GM12878 (cell line): ENCODE results near the gene PDE6A. TPM values are rescaled to one million over a fixed set of nuclear protein-coding genes. Genes with fewer than 3 reads are reported as not detected.

Experiments used
- ATAC-seq: fragments of 200-7000 bp; cut with Tn5 transposase; 3 replicates; pipeline ENCODE4 v1.9.1; 2020; ENCODE audit warnings: mild to moderate bottlenecking, moderate library complexity
- BruUV-seq: library from RNA; stranded (reverse); fragments of 400-500 nt; replicated peaks from 2 replicates; lab custom pipeline; 2021; lab: Mats Ljungman, UMichigan
- CTCF ChIA-PET: fragments of 300-600 bp; sonication (Branson Sonifier 250); formaldehyde crosslinking; extraction: SDS; loops from one replicate; lab custom pipeline; 2021; ENCODE audit warnings: inconsistent platforms; lab: Yijun Ruan, JAX
- POLR2A ChIA-PET: fragments of 350-600 bp; formaldehyde crosslinking; extraction: SDS; loops from one replicate; lab custom pipeline; 2021; ENCODE audit warnings: inconsistent platforms; lab: Charles Lee
- RAD21 ChIA-PET: fragments of 300-600 bp; sonication (Branson Sonifier 250); formaldehyde crosslinking; loops from one replicate; lab custom pipeline; 2023; ENCODE audit warnings: antibody characterized with exemption; ENCODE audit not compliant: unreplicated experiment; lab: Charles Lee
- SMC1A ChIA-PET: fragments of 300-600 bp; sonication (Branson Sonifier 250); formaldehyde crosslinking; loops from one replicate; lab custom pipeline; 2023; ENCODE audit not compliant: unreplicated experiment, uncharacterized antibody; lab: Charles Lee
- DNase-seq: peaks from one replicate; pipeline ENCODE4 v3.0.0-alpha.2; 2011; ENCODE audit warnings: low read depth, low spot score
- FAIRE-seq: peaks from 3 replicates; lab custom pipeline; 2011; peaks lifted over from hg19 to GRCh38; lab: Jason Lieb, UNC
- H2AFZ ChIP-seq: 2 replicates; pipeline ENCODE4 v1.6.0; 2011; ENCODE audit warnings: low read depth, low read length, control low read depth; ENCODE audit not compliant: control insufficient read depth
- H3K27ac ChIP-seq: 2 replicates; pipeline ENCODE4 v1.5.1; 2011; ENCODE audit warnings: control low read depth; ENCODE audit not compliant: control insufficient read depth, insufficient read depth
- H3K27me3 ChIP-seq, 2 experiments: replicated peaks in 1 of 2; 2 replicates each; pipeline versions ENCODE4 v1.6.0 to v1.6.1; 2011; ENCODE audit warnings: low read length in 1 of 2; ENCODE audit not compliant: control insufficient read depth in 2 of 2, insufficient read depth in 2 of 2
- H3K36me3 ChIP-seq, 2 experiments: 2 replicates each; pipeline ENCODE4 v1.5.1; 2011; ENCODE audit warnings: low read length in 1 of 2; ENCODE audit not compliant: control insufficient read depth in 2 of 2, insufficient read depth in 2 of 2
- H3K4me1 ChIP-seq: 2 replicates; pipeline ENCODE4 v1.6.1; 2011; ENCODE audit warnings: mild to moderate bottlenecking, low read length, moderate library complexity, mixed read lengths; ENCODE audit not compliant: control insufficient read depth, insufficient read depth
- H3K4me2 ChIP-seq: 2 replicates; pipeline ENCODE4 v1.6.0; 2011; ENCODE audit warnings: control low read depth; ENCODE audit not compliant: control insufficient read depth, insufficient read depth
- H3K4me3 ChIP-seq: fragments of 200-600 bp; sonication (generic); 2 replicates; pipeline ENCODE4 v1.5.1; 2016
- H3K79me2 ChIP-seq: 2 replicates; pipeline ENCODE4 v1.6.0; 2011; ENCODE audit warnings: low read length; ENCODE audit not compliant: control insufficient read depth, insufficient read depth
- H3K9ac ChIP-seq: 2 replicates; pipeline ENCODE4 v1.8.0; 2011; ENCODE audit warnings: low read length, control low read depth, mixed read lengths; ENCODE audit not compliant: control insufficient read depth, insufficient read depth
- H3K9me3 ChIP-seq: replicated peaks from 3 replicates; pipeline ENCODE4 v1.5.1; 2011; ENCODE audit warnings: mild to moderate bottlenecking, low read length; ENCODE audit not compliant: control insufficient read depth, insufficient read depth
- H4K20me1 ChIP-seq: 2 replicates; pipeline ENCODE4 v1.6.0; 2011; ENCODE audit not compliant: control insufficient read depth, insufficient read depth
- BCL11A ChIP-seq: IDR thresholded peaks from 2 replicates; pipeline ENCODE4 v1.6.1; 2011; ENCODE audit warnings: low read depth, low read length
- CHD2 ChIP-seq: IDR thresholded peaks from 2 replicates; pipeline ENCODE4 v1.6.1; 2011; ENCODE audit warnings: low read depth, low read length, improper control_type of control experiment, borderline replicate concordance
- EGR1 ChIP-seq, 2 experiments: IDR thresholded peaks; 1 replicate in 1 of 2; 2 replicates in 1 of 2; pipeline ENCODE4 v1.6.1; 2011 to 2012; ENCODE audit warnings: low read depth in 2 of 2, low read length in 2 of 2, borderline replicate concordance in 1 of 2, mild to moderate bottlenecking in 1 of 2, moderate library complexity in 1 of 2
- FOS ChIP-seq: IDR thresholded peaks from 3 replicates; pipeline ENCODE4 v1.6.1; 2011; ENCODE audit warnings: borderline replicate concordance; ENCODE audit not compliant: insufficient read length; ENCODE audit errors: extremely low read depth
- MLLT1 ChIP-seq: fragments of 450-650 bp; IDR thresholded peaks from 2 replicates; pipeline ENCODE4 v1.6.1; 2016; ENCODE audit warnings: mild to moderate bottlenecking
- NR2C1 ChIP-seq: fragments of 450-650 bp; IDR thresholded peaks from 2 replicates; pipeline ENCODE4 v1.6.1; 2017; ENCODE audit warnings: antibody characterized with exemption, mild to moderate bottlenecking, moderate library complexity
- RELA ChIP-seq: fragments of 450-650 bp; IDR thresholded peaks from 2 replicates; pipeline ENCODE4 v1.8.0; 2014; ENCODE audit warnings: borderline replicate concordance; ENCODE audit not compliant: partially characterized antibody
- ZSCAN29 ChIP-seq: fragments of 450-650 bp; IDR thresholded peaks from 2 replicates; pipeline ENCODE4 v1.6.1; 2017; ENCODE audit warnings: mild to moderate bottlenecking, moderate library complexity
- WGBS: methylation state at CpG from one replicate; pipeline ENCODE4 v1.1.6; 2016; ENCODE audit warnings: low lambda C conversion rate; ENCODE audit not compliant: insufficient replicate concordance, insufficient coverage; ENCODE audit errors: missing lambda C conversion rate; 5-methylcytosine and 5-hydroxymethylcytosine counted together
- in situ Hi-C: fragments of 300-500 bp; cut with MboI; formaldehyde crosslinking; loops from 9 replicates; pipeline ENCODE4 v1.14.3; 2018; ENCODE audit warnings: mixed read lengths
- intact Hi-C: fragments of 100-400 bp; cut with micrococcal nuclease; formaldehyde crosslinking; loops from one replicate; pipeline ENCODE4 v1.14.2; 2022; ENCODE audit not compliant: unreplicated experiment
- polyA plus RNA-seq, 11 experiments: library from polyadenylated mRNA; depleted of rRNA in 4 of 11; unstranded in 6 of 11; stranded (reverse) in 5 of 11; fragments of >200 nt; fragmentation: Nextera tagmentation in 4 of 11; fragmentation: Illumina TruSeq in 1 of 11; extraction: Ambion mirVana in 4 of 11; extraction: Trizol in 1 of 11; gene quantifications; 1 replicate in 1 of 11; 2 replicates in 10 of 11; pipeline versions ENCODE4 v1.2.1 to v1.2.3, GENCODE V29; 2011 to 2016; ENCODE audit warnings: inconsistent platforms in 2 of 11, missing spikeins in 2 of 11, low read depth in 1 of 11
- total RNA-seq, 4 experiments: library from RNA; depleted of rRNA in 3 of 4; stranded (reverse); fragments of >200 nt in 3 of 4; fragmentation: Illumina TruSeq in 1 of 4; extraction: Trizol in 1 of 4; gene quantifications; 2 replicates each; pipeline versions ENCODE4 v1.2.1 to v1.2.3, GENCODE V29; 2013 to 2021
- TF ChIP-seq, protein P1 (sequence below): IDR thresholded peaks from 2 replicates; pipeline ENCODE4 v1.6.1; 2011; ENCODE audit warnings: low read depth, low read length, improper control_type of control experiment, borderline replicate concordance
- TF ChIP-seq, protein P2 (sequence below): IDR thresholded peaks from 2 replicates; pipeline ENCODE4 v1.6.1; 2012; ENCODE audit warnings: improper control_type of control experiment, low read depth, low read length; ENCODE audit not compliant: insufficient replicate concordance
- TF ChIP-seq, protein P3 (sequence below): fragments of 450-650 bp; conservative IDR thresholded peaks from 2 replicates; pipeline ENCODE4 v1.6.1; 2017; ENCODE audit warnings: mild to moderate bottlenecking, moderate library complexity
- TF ChIP-seq, protein P4 (sequence below): IDR thresholded peaks from 2 replicates; pipeline ENCODE4 v1.6.1; 2011; ENCODE audit warnings: borderline replicate concordance, low read depth, mild to moderate bottlenecking, moderate library complexity, low read length; ENCODE audit not compliant: insufficient read depth, poor library complexity, severe bottlenecking

PDE6A gene
- total and polyA plus RNA-seq, 10 of the 15 experiments (the other 5 are each of a cell fraction or from before 2014, with no cell fraction given), result 0.05 to 0.26 TPM; not detected in 8

DNA sequence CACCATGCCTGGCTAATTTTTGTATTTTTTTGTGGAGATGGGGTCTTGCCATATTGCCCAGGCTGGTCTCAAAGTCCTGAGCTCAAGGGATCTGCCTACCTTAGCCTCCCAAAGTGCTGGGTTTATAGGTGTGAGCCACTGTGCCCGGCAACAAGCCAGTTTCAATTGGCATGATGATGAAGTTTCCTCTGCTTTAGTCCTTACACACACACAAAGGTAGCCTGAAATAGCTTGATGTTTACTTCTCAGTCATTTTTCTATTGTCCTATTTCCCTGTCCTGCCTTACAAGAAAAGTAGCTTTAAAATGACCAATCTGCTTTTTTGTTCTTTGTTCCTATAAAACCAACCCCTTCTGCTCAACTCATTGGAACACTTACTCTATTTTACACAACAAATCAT is 33.6 kb downstream of the PDE6A start:
- SMC1A ChIA-PET, result no interaction called here
- Histone ChIP-seq H3K27ac (no peak overlapping the region), H3K79me2 (no peaks in the 10 kb centered on the region), H3K9ac (no peak overlapping the region), H3K9me3 (no peaks in the 10 kb centered on the region), H3K4me2 (no peak overlapping the region), H3K27me3 (peaks cover 0 to 3% of the 10 kb centered on the region in 2 experiments; a peak in 1 of 4 replicates), H3K4me1 (peaks cover 3% of the 10 kb centered on the region; the same call in 1 of the 2 replicates), H2AFZ (no peak overlapping the region), H3K36me3 (no peaks in the 10 kb centered on the region), H4K20me1 (no peaks in the 10 kb centered on the region), H3K4me3 (no peak overlapping the region)
- no peak for ATAC-seq
- 94% methylated on average over 1 of the region's 1 CpG for WGBS
- POLR2A ChIA-PET, result interaction anchor here (0.6 kb wide), 1 partner anchor 15 kb away, joined by 3 read pairs; no protein-coding TSS in a partner anchor
- intact Hi-C loops (no loop called here), in situ Hi-C loops (no loop called here)
- no peak for DNase-seq
- RAD21 ChIA-PET, result no interaction called here
- no TSS peak for BruUV-seq
- CTCF ChIA-PET, result interaction anchor here (1.0 kb wide), 1 partner anchor 12 kb away, joined by 3 read pairs; no protein-coding TSS in a partner anchor
- FAIRE-seq, result no peak
- TF ChIP-seq CHD2, result no peak
- TF ChIP-seq BCL11A, result no peak
- TF ChIP-seq MLLT1, result no peak
- TF ChIP-seq, protein P1, sequence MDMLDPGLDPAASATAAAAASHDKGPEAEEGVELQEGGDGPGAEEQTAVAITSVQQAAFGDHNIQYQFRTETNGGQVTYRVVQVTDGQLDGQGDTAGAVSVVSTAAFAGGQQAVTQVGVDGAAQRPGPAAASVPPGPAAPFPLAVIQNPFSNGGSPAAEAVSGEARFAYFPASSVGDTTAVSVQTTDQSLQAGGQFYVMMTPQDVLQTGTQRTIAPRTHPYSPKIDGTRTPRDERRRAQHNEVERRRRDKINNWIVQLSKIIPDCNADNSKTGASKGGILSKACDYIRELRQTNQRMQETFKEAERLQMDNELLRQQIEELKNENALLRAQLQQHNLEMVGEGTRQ, result no peak
- no peak for TF ChIP-seq ZSCAN29
- no peak for TF ChIP-seq FOS
- TF ChIP-seq, protein P2, sequence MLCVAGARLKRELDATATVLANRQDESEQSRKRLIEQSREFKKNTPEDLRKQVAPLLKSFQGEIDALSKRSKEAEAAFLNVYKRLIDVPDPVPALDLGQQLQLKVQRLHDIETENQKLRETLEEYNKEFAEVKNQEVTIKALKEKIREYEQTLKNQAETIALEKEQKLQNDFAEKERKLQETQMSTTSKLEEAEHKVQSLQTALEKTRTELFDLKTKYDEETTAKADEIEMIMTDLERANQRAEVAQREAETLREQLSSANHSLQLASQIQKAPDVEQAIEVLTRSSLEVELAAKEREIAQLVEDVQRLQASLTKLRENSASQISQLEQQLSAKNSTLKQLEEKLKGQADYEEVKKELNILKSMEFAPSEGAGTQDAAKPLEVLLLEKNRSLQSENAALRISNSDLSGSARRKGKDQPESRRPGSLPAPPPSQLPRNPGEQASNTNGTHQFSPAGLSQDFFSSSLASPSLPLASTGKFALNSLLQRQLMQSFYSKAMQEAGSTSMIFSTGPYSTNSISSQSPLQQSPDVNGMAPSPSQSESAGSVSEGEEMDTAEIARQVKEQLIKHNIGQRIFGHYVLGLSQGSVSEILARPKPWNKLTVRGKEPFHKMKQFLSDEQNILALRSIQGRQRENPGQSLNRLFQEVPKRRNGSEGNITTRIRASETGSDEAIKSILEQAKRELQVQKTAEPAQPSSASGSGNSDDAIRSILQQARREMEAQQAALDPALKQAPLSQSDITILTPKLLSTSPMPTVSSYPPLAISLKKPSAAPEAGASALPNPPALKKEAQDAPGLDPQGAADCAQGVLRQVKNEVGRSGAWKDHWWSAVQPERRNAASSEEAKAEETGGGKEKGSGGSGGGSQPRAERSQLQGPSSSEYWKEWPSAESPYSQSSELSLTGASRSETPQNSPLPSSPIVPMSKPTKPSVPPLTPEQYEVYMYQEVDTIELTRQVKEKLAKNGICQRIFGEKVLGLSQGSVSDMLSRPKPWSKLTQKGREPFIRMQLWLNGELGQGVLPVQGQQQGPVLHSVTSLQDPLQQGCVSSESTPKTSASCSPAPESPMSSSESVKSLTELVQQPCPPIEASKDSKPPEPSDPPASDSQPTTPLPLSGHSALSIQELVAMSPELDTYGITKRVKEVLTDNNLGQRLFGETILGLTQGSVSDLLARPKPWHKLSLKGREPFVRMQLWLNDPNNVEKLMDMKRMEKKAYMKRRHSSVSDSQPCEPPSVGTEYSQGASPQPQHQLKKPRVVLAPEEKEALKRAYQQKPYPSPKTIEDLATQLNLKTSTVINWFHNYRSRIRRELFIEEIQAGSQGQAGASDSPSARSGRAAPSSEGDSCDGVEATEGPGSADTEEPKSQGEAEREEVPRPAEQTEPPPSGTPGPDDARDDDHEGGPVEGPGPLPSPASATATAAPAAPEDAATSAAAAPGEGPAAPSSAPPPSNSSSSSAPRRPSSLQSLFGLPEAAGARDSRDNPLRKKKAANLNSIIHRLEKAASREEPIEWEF, result no peak
- TF ChIP-seq RELA, result no peak
- no peak for TF ChIP-seq EGR1 (IDR thresholded peaks at IDR 0.05; ENCODE audit: borderline replicate concordance in 1 of 2, low read depth in 2 of 2, low read length in 2 of 2)
- TF ChIP-seq, protein P3, sequence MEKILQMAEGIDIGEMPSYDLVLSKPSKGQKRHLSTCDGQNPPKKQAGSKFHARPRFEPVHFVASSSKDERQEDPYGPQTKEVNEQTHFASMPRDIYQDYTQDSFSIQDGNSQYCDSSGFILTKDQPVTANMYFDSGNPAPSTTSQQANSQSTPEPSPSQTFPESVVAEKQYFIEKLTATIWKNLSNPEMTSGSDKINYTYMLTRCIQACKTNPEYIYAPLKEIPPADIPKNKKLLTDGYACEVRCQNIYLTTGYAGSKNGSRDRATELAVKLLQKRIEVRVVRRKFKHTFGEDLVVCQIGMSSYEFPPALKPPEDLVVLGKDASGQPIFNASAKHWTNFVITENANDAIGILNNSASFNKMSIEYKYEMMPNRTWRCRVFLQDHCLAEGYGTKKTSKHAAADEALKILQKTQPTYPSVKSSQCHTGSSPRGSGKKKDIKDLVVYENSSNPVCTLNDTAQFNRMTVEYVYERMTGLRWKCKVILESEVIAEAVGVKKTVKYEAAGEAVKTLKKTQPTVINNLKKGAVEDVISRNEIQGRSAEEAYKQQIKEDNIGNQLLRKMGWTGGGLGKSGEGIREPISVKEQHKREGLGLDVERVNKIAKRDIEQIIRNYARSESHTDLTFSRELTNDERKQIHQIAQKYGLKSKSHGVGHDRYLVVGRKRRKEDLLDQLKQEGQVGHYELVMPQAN, result no peak
- TF ChIP-seq NR2C1, result no peak
- TF ChIP-seq, protein P4, sequence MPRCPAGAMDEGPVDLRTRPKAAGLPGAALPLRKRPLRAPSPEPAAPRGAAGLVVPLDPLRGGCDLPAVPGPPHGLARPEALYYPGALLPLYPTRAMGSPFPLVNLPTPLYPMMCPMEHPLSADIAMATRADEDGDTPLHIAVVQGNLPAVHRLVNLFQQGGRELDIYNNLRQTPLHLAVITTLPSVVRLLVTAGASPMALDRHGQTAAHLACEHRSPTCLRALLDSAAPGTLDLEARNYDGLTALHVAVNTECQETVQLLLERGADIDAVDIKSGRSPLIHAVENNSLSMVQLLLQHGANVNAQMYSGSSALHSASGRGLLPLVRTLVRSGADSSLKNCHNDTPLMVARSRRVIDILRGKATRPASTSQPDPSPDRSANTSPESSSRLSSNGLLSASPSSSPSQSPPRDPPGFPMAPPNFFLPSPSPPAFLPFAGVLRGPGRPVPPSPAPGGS, result no peak
